OCI-LY1 (cell line): ENCODE measurements around the gene GALNTL6.

Source experiments
- EZH2 ChIP-seq: fragments of 200-600 bp; sonication (generic), shearing (Covaris generic); IDR thresholded peaks from 2 replicates; pipeline ENCODE4 v1.8.0; 2017; ENCODE audit warnings: borderline replicate concordance, mixed run types, mild to moderate bottlenecking, antibody characterized with exemption, low read length, moderate library complexity, mixed read lengths
- TF ChIP-seq, protein P1 (sequence below): fragments of 200-600 bp; sonication (generic), shearing (Covaris generic); IDR thresholded peaks from 2 replicates; pipeline ENCODE4 v1.5.1; 2017; ENCODE audit warnings: mild to moderate bottlenecking, antibody characterized with exemption, low read length, moderate library complexity, mixed read lengths

GRCh38 chr4:172256820-172257219 lies 443.6 kb downstream of the GALNTL6 start:
- no peak for TF ChIP-seq EZH2
- TF ChIP-seq, protein P1, sequence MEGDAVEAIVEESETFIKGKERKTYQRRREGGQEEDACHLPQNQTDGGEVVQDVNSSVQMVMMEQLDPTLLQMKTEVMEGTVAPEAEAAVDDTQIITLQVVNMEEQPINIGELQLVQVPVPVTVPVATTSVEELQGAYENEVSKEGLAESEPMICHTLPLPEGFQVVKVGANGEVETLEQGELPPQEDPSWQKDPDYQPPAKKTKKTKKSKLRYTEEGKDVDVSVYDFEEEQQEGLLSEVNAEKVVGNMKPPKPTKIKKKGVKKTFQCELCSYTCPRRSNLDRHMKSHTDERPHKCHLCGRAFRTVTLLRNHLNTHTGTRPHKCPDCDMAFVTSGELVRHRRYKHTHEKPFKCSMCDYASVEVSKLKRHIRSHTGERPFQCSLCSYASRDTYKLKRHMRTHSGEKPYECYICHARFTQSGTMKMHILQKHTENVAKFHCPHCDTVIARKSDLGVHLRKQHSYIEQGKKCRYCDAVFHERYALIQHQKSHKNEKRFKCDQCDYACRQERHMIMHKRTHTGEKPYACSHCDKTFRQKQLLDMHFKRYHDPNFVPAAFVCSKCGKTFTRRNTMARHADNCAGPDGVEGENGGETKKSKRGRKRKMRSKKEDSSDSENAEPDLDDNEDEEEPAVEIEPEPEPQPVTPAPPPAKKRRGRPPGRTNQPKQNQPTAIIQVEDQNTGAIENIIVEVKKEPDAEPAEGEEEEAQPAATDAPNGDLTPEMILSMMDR = no peak
